H1 (cell line): ENCODE measurements around the gene QSOX1.

Source experiments
- CEBPB ChIP-seq: IDR thresholded peaks from 2 replicates; pipeline ENCODE4 v1.6.1; 2012; ENCODE audit warnings: low read depth, low read length
- CREB1 ChIP-seq: IDR thresholded peaks from 2 replicates; pipeline ENCODE4 v1.6.1; 2012; ENCODE audit warnings: inconsistent platforms
- JUND ChIP-seq: IDR thresholded peaks from 2 replicates; pipeline ENCODE4 v1.6.1; 2011; ENCODE audit warnings: mild to moderate bottlenecking, improper control_type of control experiment, low read length
- KDM1A ChIP-seq: fragments of 200-600, 300-600 bp; sonication (generic); IDR thresholded peaks from 2 replicates; pipeline ENCODE4 v1.7.1; 2016; ENCODE audit warnings: mild to moderate bottlenecking, low read length, borderline replicate concordance
- POLR2AphosphoS5 ChIP-seq: IDR thresholded peaks from 2 replicates; pipeline ENCODE4 v1.6.1; 2011; ENCODE audit warnings: low read depth, low read length
- RAD21 ChIP-seq, 2 experiments: IDR thresholded peaks in 1 of 2; conservative IDR thresholded peaks in 1 of 2; 2 replicates each; pipeline ENCODE4 v1.6.1; 2011; ENCODE audit warnings: low read depth in 2 of 2, low read length in 2 of 2, improper control_type of control experiment in 1 of 2, inconsistent platforms in 1 of 2, mild to moderate bottlenecking in 1 of 2, moderate library complexity in 1 of 2
- TAF7 ChIP-seq: optimal IDR thresholded peaks from 2 replicates; pipeline ENCODE3; 2011; ENCODE audit warnings: low read depth, mild to moderate bottlenecking, inconsistent platforms, low read length, moderate library complexity, borderline replicate concordance
- ZNF274 ChIP-seq: IDR thresholded peaks from 2 replicates; pipeline ENCODE4 v1.7.0; 2012; ENCODE audit warnings: low read length, borderline replicate concordance; ENCODE audit errors: extremely low read depth
- TF ChIP-seq, protein P1 (sequence below), 3 experiments: IDR thresholded peaks; 1 replicate in 2 of 3; 2 replicates in 1 of 3; pipeline versions ENCODE4 v1.5.1 to v1.6.1; 2011; ENCODE audit warnings: low read length in 3 of 3, mild to moderate bottlenecking in 3 of 3, inconsistent platforms in 2 of 3, low read depth in 1 of 3, moderate library complexity in 1 of 3; ENCODE audit not compliant: insufficient read depth in 1 of 3; ENCODE audit errors: control extremely low read depth in 1 of 3
- TF ChIP-seq, protein P2 (sequence below): IDR thresholded peaks from 2 replicates; pipeline ENCODE4 v1.6.1; 2011; ENCODE audit warnings: low read length, improper control_type of control experiment

DNA sequence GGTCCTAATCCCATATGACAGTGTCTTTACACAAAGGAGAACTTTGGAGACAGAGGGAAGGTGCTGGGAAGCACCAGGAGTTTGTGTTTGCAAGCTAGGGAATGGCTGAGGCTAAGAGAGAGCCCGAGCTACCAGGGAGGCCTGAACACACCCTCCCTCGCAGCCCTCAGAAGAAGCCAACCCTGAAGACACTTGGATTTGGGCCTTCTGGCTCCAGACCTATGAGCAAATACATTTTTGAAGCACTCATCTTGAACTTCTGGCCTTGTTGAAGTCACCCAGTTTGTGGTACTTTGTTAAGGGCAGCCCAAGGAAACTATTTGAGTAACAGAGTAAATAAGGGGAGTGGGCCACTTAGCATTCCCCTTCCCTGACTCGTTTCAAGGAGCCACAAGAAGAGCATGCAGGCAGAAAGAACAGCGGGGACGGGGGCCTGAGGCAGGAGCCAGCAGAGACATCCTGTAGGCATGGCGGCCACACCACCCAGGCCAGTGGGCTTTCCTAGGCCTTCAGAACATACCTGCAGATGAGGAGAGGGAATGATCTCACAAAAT is 13.2 kb upstream of the QSOX1 start:
- TF ChIP-seq CREB1 (no peak), ZNF274 (no peak), CEBPB (no peak), RAD21 (IDR thresholded peaks at IDR 0.05 in 1 of 2, conservative IDR thresholded peaks at IDR 0.05 in 1 of 2; ENCODE audit: low read depth in 2 of 2, low read length in 2 of 2) (no peak), POLR2AphosphoS5 (no peak), KDM1A (no peak), JUND (no peak), TAF7 (no peak)
- TF ChIP-seq, protein P1, sequence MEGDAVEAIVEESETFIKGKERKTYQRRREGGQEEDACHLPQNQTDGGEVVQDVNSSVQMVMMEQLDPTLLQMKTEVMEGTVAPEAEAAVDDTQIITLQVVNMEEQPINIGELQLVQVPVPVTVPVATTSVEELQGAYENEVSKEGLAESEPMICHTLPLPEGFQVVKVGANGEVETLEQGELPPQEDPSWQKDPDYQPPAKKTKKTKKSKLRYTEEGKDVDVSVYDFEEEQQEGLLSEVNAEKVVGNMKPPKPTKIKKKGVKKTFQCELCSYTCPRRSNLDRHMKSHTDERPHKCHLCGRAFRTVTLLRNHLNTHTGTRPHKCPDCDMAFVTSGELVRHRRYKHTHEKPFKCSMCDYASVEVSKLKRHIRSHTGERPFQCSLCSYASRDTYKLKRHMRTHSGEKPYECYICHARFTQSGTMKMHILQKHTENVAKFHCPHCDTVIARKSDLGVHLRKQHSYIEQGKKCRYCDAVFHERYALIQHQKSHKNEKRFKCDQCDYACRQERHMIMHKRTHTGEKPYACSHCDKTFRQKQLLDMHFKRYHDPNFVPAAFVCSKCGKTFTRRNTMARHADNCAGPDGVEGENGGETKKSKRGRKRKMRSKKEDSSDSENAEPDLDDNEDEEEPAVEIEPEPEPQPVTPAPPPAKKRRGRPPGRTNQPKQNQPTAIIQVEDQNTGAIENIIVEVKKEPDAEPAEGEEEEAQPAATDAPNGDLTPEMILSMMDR (IDR thresholded peaks at IDR 0.05; ENCODE audit: control extremely low read depth in 1 of 3, insufficient read depth in 1 of 3, low read depth in 1 of 3, low read length in 3 of 3): no peak
- TF ChIP-seq, protein P2, sequence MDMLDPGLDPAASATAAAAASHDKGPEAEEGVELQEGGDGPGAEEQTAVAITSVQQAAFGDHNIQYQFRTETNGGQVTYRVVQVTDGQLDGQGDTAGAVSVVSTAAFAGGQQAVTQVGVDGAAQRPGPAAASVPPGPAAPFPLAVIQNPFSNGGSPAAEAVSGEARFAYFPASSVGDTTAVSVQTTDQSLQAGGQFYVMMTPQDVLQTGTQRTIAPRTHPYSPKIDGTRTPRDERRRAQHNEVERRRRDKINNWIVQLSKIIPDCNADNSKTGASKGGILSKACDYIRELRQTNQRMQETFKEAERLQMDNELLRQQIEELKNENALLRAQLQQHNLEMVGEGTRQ: no peak
